ENCODE data around the gene FHIT.

Gene FHIT

DNA sequence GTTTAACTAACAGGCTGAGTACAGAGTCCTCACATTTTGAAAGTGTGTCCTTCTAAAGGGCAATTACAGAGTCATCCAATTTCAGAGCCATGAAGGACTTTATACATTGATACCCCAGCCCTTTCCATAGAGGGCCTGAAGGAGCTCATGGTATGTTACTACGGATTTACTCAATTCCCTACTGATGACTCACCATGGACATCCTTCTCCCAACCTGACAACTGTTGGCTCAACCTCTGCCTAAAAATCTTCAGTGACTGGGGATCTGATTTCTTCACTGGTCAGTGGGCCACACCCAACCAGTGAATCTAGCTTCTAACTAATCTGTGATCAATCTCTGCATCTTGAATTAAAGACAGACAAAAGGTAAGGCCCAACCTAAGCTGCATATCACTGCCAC is 1238.0 kb downstream of the FHIT start:
- no peak for DNase-seq

DNA sequence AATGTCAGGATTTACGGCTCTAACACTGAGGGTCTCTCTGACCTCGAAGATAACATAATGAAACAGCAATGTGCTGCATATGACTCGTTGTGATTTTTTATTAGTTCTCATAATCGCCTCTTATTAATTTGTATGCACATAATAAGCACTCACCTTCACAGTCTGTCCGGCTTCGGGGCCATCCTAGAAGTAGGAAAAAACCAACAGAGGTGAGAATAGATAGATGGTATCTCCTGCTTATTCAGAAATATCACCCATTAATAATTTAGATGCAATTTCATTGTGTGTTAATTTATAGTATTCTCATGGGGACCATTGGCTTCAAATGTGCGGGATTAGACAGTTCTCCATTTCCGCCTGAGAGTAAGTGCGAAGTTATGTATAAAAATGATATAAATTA is 1240.0 kb downstream of the FHIT start:
- no peak for DNase-seq

DNA sequence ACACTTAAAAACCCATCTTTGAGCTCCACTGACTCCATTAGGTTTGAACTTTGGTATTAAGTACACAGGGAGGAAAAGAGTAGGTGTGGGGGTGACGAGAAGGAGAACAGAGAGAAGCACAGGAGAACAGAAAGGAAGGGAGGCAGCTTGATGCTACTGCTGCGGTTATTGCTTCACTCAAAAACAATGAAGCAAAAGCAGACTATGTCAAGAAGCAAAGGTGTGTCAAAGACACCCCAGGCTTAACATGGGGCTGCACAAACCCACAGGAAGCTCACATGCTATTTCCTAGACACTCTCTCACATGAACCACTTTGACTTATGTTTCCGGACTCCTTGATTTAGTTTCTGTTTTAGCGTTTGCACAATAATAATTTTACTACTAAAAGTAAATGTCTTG is 1240.5 kb downstream of the FHIT start:
- DNase-seq, result no peak

DNA sequence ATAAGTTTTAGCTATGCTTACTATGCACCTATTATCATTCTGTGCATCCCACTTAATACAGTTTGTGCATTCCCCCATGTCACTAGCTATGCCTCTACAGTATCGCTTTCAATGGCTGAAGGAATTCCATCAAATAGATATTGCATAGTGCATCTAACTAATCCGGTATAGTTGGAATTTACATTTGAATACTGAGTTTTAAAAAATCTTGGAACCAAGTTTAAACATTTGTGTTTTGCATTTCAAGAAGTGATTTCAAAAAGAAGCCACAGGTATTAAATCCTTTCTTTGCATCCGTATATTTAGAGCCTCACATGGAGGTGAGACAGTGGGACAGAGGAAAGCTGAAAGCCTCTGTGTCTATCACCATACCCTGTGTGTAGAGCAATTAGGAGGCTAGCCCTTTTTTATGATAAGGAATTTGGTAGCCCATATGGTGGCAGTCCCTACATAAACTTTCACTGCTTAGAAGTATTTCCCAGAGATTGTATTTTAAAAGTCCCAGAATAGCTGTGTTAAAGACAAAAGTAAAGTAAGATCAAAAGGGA is 1241.2 kb downstream of the FHIT start:
- DNase-seq, result no peak

DNA sequence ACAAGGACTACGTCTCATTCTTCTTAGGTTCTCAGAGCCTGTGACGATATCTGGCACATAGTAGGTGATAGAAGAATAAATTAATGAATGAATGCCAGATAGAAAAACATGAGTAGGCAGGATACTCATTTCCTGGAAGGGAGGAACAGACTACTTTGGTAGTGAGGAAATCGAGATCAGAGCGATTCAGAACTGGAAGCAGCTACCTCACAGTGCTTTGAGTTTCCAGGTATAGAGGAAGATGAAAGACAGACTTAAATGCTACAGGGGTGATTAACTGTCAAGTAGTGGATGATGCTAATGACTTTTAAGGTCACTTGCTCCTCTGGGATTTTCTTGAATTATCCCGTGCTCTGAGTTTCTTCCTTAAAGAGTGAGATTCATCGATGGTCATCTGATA is 1249.9 kb downstream of the FHIT start:
- no peak for DNase-seq

DNA sequence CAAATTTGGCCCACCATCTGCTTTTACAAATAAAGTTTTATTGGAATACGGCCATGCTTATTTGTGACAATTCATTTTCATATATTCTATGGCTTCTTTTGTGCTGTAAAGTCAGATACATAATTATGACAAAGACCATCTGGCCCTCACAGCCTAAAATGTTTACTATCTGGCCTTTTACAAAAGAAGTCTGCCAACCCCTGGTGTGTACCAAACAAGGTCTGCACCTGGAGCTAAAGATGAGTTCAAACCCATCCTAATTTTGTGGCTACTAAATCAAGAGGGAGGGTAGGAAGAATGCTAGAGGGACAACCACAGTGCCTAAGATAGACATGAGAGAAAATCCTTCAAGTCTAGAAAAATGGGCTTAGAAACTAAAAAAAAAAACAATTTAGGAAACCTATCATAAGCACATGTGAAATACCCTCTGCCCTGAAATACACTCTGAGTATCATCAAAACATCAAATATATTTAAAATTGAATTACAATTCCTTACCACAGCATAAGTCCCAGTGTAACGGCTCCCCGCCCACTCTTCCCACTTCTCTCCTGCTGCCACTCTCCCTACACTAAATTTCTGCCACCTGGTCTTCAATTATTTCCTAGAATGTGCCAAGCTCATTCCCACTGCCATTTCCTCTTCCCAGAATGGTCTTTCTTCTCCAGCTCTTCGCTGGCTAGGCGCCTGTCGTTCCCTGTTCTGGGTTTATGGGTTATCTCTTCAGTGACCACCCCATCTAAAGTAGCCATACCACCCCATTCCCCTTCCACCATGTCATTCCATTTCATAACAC is 1250.7 kb downstream of the FHIT start:
- no peak for DNase-seq

DNA sequence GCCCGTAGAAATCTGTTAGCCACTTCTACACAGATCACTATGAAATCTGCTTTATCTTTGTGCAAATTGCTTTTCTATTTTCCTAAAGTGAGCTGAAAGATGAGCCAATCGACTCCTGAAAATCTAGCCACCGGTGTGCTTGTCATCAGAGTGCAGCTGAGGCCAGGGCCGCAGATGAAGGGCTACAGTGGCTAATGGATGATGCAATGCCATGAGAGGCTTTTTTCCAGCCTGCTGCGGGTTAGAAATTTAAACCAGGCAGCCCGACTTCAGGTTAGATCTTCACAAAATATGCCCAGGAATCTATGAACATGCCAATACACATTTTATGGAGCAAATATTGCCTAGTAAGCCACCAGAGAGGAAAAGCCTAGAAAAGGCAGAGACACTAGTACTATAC is 1253.2 kb downstream of the FHIT start:
- DNase-seq, result no peak

DNA sequence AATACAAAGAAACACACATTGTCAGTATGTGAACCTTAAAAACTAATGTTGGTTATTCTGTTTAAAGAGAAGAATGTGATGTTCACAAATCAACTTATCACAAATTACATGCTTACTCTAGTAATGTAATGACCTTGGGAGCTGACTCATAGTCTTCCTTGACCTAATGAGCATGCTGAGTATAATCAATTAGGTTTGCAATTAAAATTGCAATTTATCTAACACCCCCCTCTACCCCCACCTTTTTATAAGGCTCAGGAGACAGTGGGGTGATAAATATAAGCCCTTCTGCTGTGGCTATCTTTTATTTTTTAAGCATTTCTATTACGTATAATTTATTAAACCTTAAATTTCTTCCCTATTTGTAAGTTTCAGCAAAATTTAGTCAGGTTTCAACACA is 1253.7 kb downstream of the FHIT start:
- DNase-seq, result no peak

- no peak for DNase-seq
These were observed 1255.2 kb downstream of the FHIT start for GRCh38 chr3:59996056-59996455.

DNA sequence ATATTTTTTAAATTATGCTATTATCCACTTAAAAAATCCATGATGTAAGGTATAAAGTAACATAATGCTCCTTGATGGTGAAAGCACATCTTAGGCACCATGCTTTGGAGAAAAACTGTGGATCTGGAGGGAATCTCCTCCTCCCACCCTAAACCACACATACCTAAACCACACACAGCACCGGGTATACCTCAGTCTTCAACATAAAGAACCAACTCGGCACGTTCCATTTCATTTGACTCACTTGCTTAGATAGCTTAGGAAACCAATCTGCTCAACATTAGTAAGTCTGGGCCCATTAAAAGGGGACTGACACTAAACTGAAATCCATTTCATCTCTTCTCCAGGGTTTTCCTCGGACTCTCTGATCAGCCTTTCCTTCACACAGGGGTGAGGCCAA is 1255.7 kb downstream of the FHIT start:
- no peak for DNase-seq

DNA sequence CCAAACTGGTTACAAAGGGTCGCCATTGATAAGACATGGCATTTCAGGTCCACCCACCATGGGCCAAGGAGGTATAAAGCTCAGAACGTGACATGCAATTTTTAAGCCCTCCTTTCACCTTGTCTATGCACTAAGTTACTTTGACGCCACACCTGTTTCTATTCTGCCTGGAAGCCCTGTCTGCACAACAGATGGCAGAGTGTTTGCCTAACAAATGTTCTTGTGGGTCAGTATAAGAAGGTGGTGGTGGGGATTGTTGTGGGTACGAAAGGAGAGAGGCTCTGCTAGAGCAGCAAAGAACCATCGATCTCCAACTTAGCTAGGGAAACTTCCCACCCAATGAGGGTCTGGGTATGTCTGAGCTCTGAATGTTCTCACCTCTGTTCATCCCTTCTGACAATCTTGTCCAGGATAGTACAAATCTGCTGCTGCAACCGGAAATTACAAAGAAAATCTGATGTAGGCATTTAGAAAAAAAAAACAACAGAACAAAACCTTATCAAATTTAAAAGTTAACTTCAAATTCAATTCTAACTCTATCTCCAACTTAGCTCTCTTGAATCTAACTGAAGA is 1256.4 kb downstream of the FHIT start:
- DNase-seq, result no peak

DNA sequence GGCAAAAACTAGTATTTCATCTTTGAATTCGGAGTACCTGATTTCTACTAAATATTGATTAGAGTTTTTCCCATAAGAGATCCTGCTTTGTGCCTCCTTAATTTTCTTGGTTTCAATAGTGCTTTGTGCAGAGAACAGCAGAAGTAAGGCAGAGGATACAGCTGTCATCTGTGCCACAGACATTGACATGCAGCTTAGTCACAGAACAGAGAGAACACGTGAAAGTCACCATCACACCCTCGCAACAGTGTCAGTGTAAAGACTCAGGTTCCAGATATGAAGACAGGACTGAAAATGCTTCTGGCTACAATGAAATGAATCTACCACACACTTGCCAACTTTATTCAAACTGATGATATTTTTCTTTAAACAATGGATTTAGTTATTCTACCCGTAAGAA is 1258.7 kb downstream of the FHIT start:
- no peak for DNase-seq

DNA sequence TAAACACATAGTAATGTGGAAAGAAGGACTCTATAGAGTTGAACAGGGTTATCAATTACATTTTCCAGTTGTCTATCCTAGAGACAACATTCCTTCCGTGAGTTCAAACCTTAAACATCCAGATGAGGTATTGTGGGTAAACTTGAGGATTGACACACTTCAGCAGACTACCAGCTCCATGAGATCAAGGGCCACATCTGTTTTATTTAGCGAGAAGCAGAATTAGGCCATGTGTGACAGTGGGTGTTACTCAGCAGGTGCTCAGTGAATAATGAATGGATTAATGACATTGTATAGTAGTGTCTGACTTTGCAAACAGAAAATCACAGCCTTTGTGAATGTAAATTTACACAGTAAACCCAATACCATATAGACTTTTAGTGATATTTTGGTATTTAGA is 1260.3 kb downstream of the FHIT start:
- no peak for DNase-seq

DNA sequence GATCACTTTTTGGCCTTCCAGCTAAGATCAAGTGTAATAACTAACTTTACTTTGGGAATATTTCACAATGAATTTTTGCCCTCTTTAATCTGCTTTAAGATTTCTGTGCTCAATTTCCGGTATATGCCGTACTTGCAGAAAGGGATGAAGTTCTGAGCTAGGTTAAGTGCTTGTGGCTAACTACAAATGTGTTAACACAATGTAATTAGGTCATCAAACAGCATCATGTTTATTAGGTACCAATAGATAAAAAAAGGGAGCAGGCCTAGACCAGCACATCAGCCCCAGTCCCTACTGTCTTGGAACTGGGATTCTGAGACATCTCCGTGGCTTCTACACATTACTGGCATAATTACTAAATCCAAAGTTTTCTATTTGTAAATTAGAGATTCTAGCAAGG is 1268.7 kb downstream of the FHIT start:
- DNase-seq, result no peak

GRCh38 chr3:59981377-59981776 is 1269.9 kb downstream of the FHIT start:
- no peak for DNase-seq

DNA sequence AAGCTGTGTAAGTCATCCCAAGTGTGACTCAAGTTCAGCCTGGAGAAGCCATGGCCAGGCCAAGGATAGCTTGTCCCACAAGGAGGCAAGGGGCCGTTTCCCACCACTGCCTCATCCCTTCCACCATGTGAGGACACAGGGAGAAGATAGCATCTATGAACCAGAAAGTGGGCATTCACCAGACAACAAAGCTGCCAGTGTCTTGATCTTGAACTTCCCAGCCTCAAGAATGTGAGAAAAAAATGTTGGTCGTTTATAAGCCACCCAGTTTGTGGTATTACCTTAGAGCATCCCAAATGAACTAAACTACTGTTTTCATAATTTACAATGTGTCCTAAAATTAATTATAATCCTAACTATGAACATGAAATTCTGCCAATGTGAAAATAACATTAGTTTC is 1270.7 kb downstream of the FHIT start:
- no peak for DNase-seq

DNA sequence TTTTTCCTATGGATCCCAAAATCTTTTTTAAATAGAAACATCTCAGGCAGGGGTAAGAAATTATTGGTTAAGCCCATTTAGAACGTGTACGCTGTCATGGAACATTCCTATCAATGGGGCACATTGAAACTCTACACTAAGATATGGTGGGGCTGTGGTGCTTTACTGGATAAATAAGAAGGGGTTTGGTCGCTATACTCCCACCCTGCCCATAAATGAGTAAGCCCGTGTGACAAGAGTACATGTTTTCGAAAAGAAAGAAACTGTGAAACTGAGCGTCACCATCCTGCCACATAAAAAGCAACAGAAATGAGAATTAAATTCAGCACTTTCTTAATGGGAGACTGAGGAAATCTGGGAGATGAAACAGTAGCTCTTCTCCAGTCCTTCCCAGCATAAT is 1271.7 kb downstream of the FHIT start:
- no peak for DNase-seq

DNA sequence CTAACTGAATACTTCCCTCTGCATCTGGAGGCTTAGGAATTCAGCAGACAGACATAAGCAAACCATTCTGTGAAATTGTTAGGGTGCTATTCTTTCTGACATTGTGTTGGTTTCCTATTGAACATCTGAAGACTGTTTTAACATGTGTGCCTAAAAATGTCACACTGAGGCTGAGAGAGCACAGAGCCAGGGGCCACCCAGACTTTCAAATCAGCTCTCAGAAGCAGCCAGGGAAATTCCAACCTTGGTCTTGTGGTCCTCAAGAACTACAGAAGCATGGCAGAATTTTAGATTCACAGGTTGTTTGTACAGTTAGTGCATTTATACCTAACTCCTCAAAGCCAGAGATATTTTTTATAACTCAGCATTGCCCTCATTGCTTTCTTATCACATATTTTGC is 1272.3 kb downstream of the FHIT start:
- DNase-seq, result no peak

GRCh38 chr3:59970796-59971195 is 1280.5 kb downstream of the FHIT start:
- DNase-seq, result no peak

DNA sequence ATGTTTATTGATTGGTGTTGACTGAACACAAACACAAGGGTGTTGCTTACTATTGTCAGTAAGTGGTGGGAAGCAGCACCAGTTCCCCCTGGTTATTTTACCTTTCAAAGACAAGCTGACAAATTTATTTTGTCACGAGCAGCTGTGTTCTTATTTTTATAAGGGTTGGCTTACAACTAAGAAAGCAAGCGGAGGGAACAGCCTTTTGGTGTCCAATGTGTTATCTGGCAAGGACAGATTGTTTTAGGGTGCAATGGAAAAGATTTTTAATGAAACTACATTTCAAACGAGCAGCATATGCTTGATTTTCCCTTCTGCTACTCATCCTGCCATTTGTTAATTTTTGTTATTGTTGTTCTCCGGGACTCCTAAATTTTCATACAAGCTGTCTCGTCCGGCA is 1280.9 kb downstream of the FHIT start:
- no peak for DNase-seq

GRCh38 chr3:59968513-59969045 is 1282.7 kb downstream of the FHIT start:
- no peak for DNase-seq

GRCh38 chr3:59963676-59964075 is 1287.6 kb downstream of the FHIT start:
- no peak for DNase-seq

- DNase-seq, result no peak
These were observed 1294.1 kb downstream of the FHIT start for GRCh38 chr3:59957150-59957549.

DNA sequence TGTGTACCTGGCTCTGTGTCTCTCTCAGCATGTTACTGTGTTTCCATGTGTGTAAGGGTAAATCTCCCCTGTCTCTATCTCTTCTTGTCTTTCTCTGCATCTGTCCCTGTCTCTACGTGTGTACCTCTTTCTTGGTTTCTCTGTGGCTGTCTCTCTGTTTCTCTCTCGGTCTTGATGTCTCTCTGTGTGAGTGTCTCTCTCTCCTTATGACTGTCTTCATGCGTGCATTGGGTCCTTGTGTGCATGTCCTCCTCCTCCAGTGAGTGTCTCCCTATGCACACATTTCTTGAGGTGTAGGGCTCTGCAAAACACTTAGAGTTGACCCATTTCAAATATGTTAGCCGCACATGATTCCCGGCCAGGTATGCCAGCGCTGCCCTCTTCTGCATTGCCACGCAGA is 1298.1 kb downstream of the FHIT start:
- DNase-seq, result no peak

- DNase-seq, result no peak
These were observed 1301.9 kb downstream of the FHIT start for GRCh38 chr3:59949311-59949710.
